Transverse colon (tissue), 3 donors: Measurements from ENCODE around the gene TSPY8.
"Not testable (repeated sequence)": the region's sequence is repeated elsewhere in the genome, so short reads cannot be mapped to it uniquely, and the experiment has no call there.

Source experiments
- EP300 ChIP-seq: sonication (generic); formaldehyde crosslinking; IDR thresholded peaks from one replicate; pipeline ENCODE4 v1.6.1; 2017; ENCODE audit warnings: antibody characterized with exemption, low read depth
- POLR2A ChIP-seq: fragments of 450-650 bp; IDR thresholded peaks from one replicate; pipeline ENCODE4 v1.6.1; 2016; ENCODE audit warnings: antibody characterized with exemption, mild to moderate bottlenecking, moderate library complexity
- TF ChIP-seq, protein P1 (sequence below), 5 experiments: fragments of 200-600 bp in 3 of 5; fragments of 450-650 bp in 2 of 5; sonication (generic) in 3 of 5; IDR thresholded peaks; 1 replicate in 2 of 5; 2 replicates in 3 of 5; pipeline ENCODE4 v1.5.1; 2016 to 2017; ENCODE audit warnings: antibody characterized with exemption in 5 of 5, inconsistent platforms in 3 of 5, mild to moderate bottlenecking in 2 of 5, moderate library complexity in 1 of 5

DNA sequence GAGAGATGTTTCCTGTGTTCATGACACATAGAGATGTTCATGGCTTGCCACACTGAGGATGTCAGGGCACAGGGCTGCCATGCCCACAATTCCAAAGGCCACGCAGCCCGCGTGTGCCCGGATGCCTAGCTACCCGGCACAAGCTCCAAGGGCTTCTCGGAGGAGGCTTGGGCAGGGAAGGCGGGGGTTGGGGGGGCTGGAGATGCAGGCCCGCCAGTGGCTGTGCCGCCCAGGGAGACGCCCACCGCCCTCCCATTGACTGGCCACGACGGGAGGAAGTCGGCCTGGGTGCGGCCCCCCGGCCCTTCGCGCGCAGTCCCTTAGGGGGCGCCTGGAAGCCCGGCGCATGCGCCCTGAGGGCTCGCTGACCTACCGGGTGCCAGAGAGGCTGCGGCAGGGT, 20.4 kb upstream of the TSPY8 start, which contains the start of gene TSPY4:
- TF ChIP-seq EP300, POLR2A: not testable (repeated sequence)
- TF ChIP-seq, protein P1, sequence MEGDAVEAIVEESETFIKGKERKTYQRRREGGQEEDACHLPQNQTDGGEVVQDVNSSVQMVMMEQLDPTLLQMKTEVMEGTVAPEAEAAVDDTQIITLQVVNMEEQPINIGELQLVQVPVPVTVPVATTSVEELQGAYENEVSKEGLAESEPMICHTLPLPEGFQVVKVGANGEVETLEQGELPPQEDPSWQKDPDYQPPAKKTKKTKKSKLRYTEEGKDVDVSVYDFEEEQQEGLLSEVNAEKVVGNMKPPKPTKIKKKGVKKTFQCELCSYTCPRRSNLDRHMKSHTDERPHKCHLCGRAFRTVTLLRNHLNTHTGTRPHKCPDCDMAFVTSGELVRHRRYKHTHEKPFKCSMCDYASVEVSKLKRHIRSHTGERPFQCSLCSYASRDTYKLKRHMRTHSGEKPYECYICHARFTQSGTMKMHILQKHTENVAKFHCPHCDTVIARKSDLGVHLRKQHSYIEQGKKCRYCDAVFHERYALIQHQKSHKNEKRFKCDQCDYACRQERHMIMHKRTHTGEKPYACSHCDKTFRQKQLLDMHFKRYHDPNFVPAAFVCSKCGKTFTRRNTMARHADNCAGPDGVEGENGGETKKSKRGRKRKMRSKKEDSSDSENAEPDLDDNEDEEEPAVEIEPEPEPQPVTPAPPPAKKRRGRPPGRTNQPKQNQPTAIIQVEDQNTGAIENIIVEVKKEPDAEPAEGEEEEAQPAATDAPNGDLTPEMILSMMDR (IDR thresholded peaks at IDR 0.05) = not testable (repeated sequence)
